Aorta (tissue), 5 donors: ENCODE data around the gene REG1A. TPM values are rescaled to one million over a fixed set of nuclear protein-coding genes. Genes with fewer than 3 reads are reported as not detected.

Experiments
- ATAC-seq: fragments of 200-7000 bp; cut with Tn5 transposase; one replicate; pipeline ENCODE4 v1.9.1; 2022; ENCODE audit warnings: moderate library complexity; ENCODE audit not compliant: low FRiP score
- DNase-seq, 2 donors: peaks; one replicate each; pipeline ENCODE4 v3.0.0-alpha.2; 2020
- H3K27ac ChIP-seq, 2 donors: one replicate each; pipeline ENCODE4 v1.5.1; 2013; ENCODE audit warnings: low read length in 2 of 2, mild to moderate bottlenecking in 2 of 2, moderate library complexity in 2 of 2, control low read depth in 1 of 2, inconsistent platforms in 1 of 2, low read depth in 1 of 2
- H3K27me3 ChIP-seq, 2 donors: one replicate each; pipeline ENCODE4 v1.6.1; 2013; ENCODE audit warnings: control low read depth in 1 of 2, low read length in 1 of 2, mild to moderate bottlenecking in 1 of 2, moderate library complexity in 1 of 2; ENCODE audit not compliant: insufficient read depth in 2 of 2, control insufficient read depth in 1 of 2
- H3K36me3 ChIP-seq, 2 donors: one replicate each; pipeline ENCODE4 v1.6.1; 2013; ENCODE audit warnings: control low read depth in 1 of 2, low read length in 1 of 2, mild to moderate bottlenecking in 1 of 2; ENCODE audit not compliant: insufficient read depth in 2 of 2, control insufficient read depth in 1 of 2
- H3K4me1 ChIP-seq, 2 donors: one replicate each; pipeline ENCODE4 v1.6.1; 2013; ENCODE audit warnings: low read length in 2 of 2, control low read depth in 1 of 2, mild to moderate bottlenecking in 1 of 2, moderate library complexity in 1 of 2; ENCODE audit not compliant: insufficient read depth in 2 of 2, control insufficient read depth in 1 of 2
- H3K4me3 ChIP-seq, 2 donors: one replicate each; pipeline ENCODE4 v1.5.1; 2013; ENCODE audit warnings: low read length in 2 of 2, control low read depth in 1 of 2, mild to moderate bottlenecking in 1 of 2
- H3K9me3 ChIP-seq: one replicate; pipeline ENCODE4 v1.6.1; 2013; ENCODE audit warnings: mild to moderate bottlenecking, low read length; ENCODE audit not compliant: control insufficient read depth
- WGBS, 2 donors: extraction: QIAGEN DNeasy Blood & Tissue Kit; methylation state at CpG; one replicate each; pipeline ENCODE4 v1.1.7; 2013; 5-methylcytosine and 5-hydroxymethylcytosine counted together
- intact Hi-C, 2 donors: fragments of 100-400 bp; cut with DNase I; formaldehyde crosslinking; loops; one replicate each; pipeline versions ENCODE4 v1.14.2 to v1.15.0; 2022
- polyA plus RNA-seq, 2 donors: library from polyadenylated mRNA; stranded (reverse); fragments of 200-250 nt; gene quantifications; one replicate each; pipeline ENCODE4 v1.2.3, GENCODE V29; 2013
- total RNA-seq, 2 donors: library from RNA; stranded (reverse); fragmentation: NEBNext Ultra II Directional; extraction: Animal tissue kit (Norgen Biotek cat#: 25700); gene quantifications; one replicate each; pipeline ENCODE4 v1.2.1, GENCODE V29; 2021
- donor health status: healthy with polysubstance abuse.
- donor health status: Bipolar disorder and iron deficiency.
- donor health status: DM: no; HTN: no; CAD: no.
- donor health status: DM: no; HTN: no; CAD: no.
- donor health status: DM: yes; HTN: yes; CAD: no.

REG1A gene
- total and polyA plus RNA-seq, 4 donors, result 5.2 to 160 (median 11.8) TPM

GRCh38 chr2:79116997-79117928 is 3.0 kb upstream of the REG1A start:
- Histone ChIP-seq H3K27me3 (no peaks in the 10 kb centered on the region), H3K27ac (no peak overlapping the region), H3K36me3 (no peaks in the 10 kb centered on the region), H3K4me1 (no peaks in the 10 kb centered on the region), H3K4me3 (no peak overlapping the region), H3K9me3 (peaks cover 2% of the 10 kb centered on the region)
- intact Hi-C loops, result no loop called here
- DNase-seq (no peak), ATAC-seq (no peak)
- 39 to 48% methylated on average over 2 of the region's 2 CpGs for WGBS, 2 donors

- intact Hi-C loops, result no loop called here
- H3K9me3 ChIP-seq, result peaks cover 2% of the 10 kb centered on the region
- WGBS, 2 donors, result 83 to 90% methylated on average over 2 of the region's 2 CpGs
- ATAC-seq (no peak), DNase-seq (no peak)
- H3K27me3 ChIP-seq, result no peaks in the 10 kb centered on the region
- H3K27ac ChIP-seq, result no peak overlapping the region
- H3K36me3 ChIP-seq, result no peaks in the 10 kb centered on the region
- no peaks in the 10 kb centered on the region for H3K4me1 ChIP-seq
- H3K4me3 ChIP-seq, result no peak overlapping the region
Observed at GRCh38 chr2:79122676-79123075, 2.4 kb downstream of the REG1A start.

DNA sequence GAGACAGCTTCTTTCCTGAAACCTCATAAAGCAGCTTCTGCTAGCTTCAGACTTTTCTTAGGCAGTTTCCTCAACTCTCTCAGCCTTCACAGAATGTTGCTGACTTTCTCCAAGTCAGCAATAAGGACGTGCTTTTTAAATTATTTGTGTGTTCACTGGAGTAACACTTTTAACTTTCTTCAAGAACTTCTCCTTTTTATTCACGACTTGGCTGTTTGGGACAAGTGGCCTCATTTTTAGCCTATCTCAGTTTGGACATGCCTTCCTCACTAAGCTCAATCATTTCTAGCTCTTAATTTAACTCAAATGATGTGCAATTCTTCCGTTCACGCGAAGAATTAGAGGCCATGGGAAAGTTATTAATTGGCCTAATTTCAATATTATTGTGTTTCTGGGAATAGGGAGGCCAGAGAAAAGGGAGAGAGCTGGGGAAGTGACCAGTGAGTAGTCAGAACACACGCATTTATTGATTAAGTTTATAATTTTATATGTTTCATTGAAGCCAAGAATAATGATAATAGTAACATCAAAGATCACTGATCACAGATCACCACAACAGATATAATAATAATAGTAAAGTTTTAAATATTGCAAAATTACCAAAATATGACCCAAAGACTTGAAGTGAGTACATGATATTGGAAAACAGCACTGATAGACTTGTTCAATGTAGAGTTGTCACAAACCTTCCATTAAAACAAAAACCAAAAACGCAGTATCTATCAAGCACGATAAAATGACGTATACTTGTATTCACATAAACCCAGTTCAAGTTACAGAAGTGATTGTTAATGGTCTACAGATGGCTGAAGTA is 4.8 kb downstream of the REG1A start:
- Histone ChIP-seq H3K9me3 (peaks cover 2% of the 10 kb centered on the region), H3K27me3 (no peaks in the 10 kb centered on the region), H3K27ac (no peak overlapping the region), H3K4me1 (no peaks in the 10 kb centered on the region), H3K4me3 (no peak overlapping the region), H3K36me3 (no peaks in the 10 kb centered on the region)
- no peak for ATAC-seq
- no peak for DNase-seq
- intact Hi-C loops, result no loop called here
- 72 to 74% methylated on average over 9 of the region's 9 CpGs for WGBS, 2 donors

DNA sequence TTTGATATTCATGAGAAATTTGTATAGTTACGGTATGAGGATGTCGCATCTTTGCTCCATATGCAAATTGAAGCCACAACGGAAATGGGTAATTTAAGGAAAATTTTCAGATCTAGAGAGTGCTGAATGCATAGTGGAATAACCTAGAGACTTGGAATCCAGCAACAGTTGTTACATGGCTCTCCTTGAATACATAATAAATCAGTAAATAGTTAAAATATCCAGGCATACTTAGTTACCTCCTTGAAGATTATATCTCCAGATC is 5.4 kb downstream of the REG1A start:
- H3K27ac ChIP-seq, result no peak overlapping the region
- intact Hi-C loops, result no loop called here
- H3K27me3 ChIP-seq, result no peaks in the 10 kb centered on the region
- H3K36me3 ChIP-seq, result no peaks in the 10 kb centered on the region
- peaks cover 3% of the 10 kb centered on the region for H3K9me3 ChIP-seq
- no peak overlapping the region for H3K4me3 ChIP-seq
- ATAC-seq, result no peak
- 92 to 94% methylated on average over 3 of the region's 3 CpGs for WGBS, 2 donors
- DNase-seq, result no peak
- no peaks in the 10 kb centered on the region for H3K4me1 ChIP-seq

- H3K4me3 ChIP-seq, result no peak overlapping the region
- intact Hi-C loops, result no loop called here
- no peaks in the 10 kb centered on the region for H3K4me1 ChIP-seq
- ATAC-seq (no peak), DNase-seq (no peak)
- WGBS, 2 donors, result 75 to 85% methylated on average over 3 of the region's 3 CpGs
- no peaks in the 10 kb centered on the region for H3K36me3 ChIP-seq
- H3K27me3 ChIP-seq, result no peaks in the 10 kb centered on the region
- no peak overlapping the region for H3K27ac ChIP-seq
- H3K9me3 ChIP-seq, result peaks cover 3% of the 10 kb centered on the region
Observed at GRCh38 chr2:79128406-79128805, 8.1 kb downstream of the REG1A start.

DNA sequence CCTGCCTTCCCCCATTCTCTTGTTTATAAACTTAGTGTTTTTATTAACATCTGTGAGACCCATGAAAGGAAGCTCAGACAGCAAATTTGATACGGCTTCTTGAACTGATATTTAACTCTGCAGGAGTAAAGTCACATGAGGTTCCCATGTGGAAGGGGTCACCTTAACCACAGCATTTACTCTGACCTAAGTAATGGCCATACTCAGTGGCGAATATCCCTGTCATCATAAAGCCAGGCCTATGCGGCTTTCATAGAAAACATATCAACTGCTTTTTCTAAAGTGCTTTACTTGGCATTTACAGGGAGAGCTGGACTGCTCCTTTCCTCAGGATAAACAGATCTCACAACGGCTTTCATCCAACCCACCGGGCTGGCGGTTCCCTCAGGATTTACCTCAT is 9.0 kb downstream of the REG1A start:
- H3K36me3 ChIP-seq, result no peaks in the 10 kb centered on the region
- WGBS, 2 donors, result 52 to 58% methylated on average over 6 of the region's 6 CpGs
- ATAC-seq, result no peak
- peaks cover 3% of the 10 kb centered on the region for H3K9me3 ChIP-seq
- no peaks in the 10 kb centered on the region for H3K4me1 ChIP-seq
- H3K4me3 ChIP-seq, result no peak overlapping the region
- intact Hi-C loops, result no loop called here
- H3K27ac ChIP-seq, result no peak overlapping the region
- no peak for DNase-seq
- no peaks in the 10 kb centered on the region for H3K27me3 ChIP-seq

DNA sequence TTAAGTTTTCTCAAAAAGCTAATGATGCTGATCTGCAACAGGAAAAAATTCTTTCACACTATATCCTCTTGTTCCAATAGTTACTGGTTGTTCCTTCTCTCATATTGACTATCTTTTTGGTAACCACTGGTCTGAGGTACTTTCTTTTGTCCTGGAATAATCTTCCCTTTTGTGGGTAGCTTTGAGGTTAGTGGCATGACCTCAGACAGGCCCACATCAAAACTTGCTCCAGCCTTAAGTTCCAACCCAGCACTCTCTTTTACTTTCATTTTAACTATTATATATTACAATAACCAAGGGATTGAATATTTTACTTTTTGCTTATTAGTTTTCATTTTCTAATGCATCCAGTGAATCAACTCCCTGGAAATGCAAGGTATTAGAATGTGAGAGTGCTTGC is 9.5 kb downstream of the REG1A start:
- H3K9me3 ChIP-seq, result peaks cover 3% of the 10 kb centered on the region

DNA sequence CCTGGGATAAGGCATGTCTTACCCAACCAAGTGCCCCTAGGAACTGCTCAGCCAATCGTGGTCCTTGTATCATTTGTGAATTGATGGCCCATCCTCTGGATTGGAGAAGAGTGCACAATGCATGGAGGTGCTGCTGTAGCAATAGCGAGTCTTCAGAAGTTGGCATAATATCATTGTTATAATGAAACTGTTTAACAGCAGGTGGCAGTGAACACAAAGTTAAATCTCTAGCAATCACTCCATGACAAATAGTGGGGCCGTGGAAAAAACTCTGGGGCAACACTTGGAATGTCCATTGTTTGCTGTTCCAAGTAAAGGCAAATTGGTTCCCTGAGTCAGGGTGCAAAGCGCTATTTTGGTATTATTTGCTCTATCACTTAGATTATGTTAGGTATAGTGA is 11.4 kb downstream of the REG1A start:
- no peaks in the 10 kb centered on the region for H3K36me3 ChIP-seq
- peaks cover 4% of the 10 kb centered on the region for H3K9me3 ChIP-seq
- no peak overlapping the region for H3K27ac ChIP-seq
- DNase-seq, result no peak
- H3K4me1 ChIP-seq, result no peaks in the 10 kb centered on the region
- ATAC-seq, result no peak
- 77 to 81% methylated on average over 4 of the region's 4 CpGs for WGBS, 2 donors
- no peaks in the 10 kb centered on the region for H3K27me3 ChIP-seq
- no peak overlapping the region for H3K4me3 ChIP-seq
- intact Hi-C loops, result no loop called here

More for the DNA sequence above, 9.5 kb downstream of the REG1A start:
- no peaks in the 10 kb centered on the region for H3K4me1 ChIP-seq
- no peak overlapping the region for H3K4me3 ChIP-seq
- H3K27me3 ChIP-seq, result no peaks in the 10 kb centered on the region
- H3K36me3 ChIP-seq, result no peaks in the 10 kb centered on the region
- no peak for DNase-seq
- ATAC-seq, result no peak
- intact Hi-C loops, result no loop called here
- no peak overlapping the region for H3K27ac ChIP-seq

DNA sequence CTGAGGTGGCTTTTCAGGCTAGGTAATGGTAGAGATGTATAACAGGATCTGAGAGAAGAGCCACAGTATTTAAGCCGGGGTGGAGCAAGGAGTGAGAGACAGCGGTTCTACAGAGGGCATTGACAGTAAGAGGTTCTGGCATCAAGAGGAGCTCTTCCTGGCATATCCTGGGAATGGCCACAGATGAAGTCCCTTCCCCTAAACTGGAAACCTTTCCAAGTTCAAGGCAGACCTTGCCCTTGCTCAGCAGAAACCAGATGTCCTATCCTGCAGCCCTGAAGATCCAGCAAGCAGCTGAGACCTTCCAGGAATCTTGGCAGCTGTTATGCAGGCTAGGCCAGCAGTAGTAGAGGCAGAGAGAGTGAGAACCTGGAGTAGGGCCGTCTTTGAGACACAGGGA is 18.1 kb downstream of the REG1A start:
- H3K36me3 ChIP-seq, result no peaks in the 10 kb centered on the region
- H3K9me3 ChIP-seq, result peaks cover 2% of the 10 kb centered on the region
- intact Hi-C loops, result no loop called here
- no peak overlapping the region for H3K27ac ChIP-seq
- WGBS, 2 donors, result 78 to 83% methylated on average over 3 of the region's 3 CpGs
- H3K4me1 ChIP-seq, result no peaks in the 10 kb centered on the region
- ATAC-seq, result no peak
- H3K27me3 ChIP-seq, result no peaks in the 10 kb centered on the region
- H3K4me3 ChIP-seq, result no peak overlapping the region
- DNase-seq, result no peak
